GM23338 (cell line): ENCODE results near the gene EHBP1L1. TPM values are rescaled to one million over a fixed set of nuclear protein-coding genes. Genes with fewer than 3 reads are reported as not detected.

Experiments
- ATAC-seq: fragments of 200-7000 bp; cut with Tn5 transposase; 3 replicates; pipeline ENCODE4 v1.9.1; 2020
- DNase-seq: peaks from one replicate; pipeline ENCODE4 v3.0.0-alpha.2; 2015; ENCODE audit warnings: low spot score
- H2AFZ ChIP-seq: fragments of 200-600 bp; sonication (generic); 2 replicates; pipeline ENCODE4 v1.8.0; 2016; ENCODE audit warnings: antibody characterized with exemption, mild to moderate bottlenecking, moderate library complexity
- H3F3A ChIP-seq: fragments of 200-600 bp; sonication (generic); replicated peaks from 2 replicates; pipeline ENCODE4 v1.8.0; 2017; ENCODE audit warnings: antibody characterized with exemption, mixed run types, low read depth
- H3K27ac ChIP-seq: fragments of 200-600 bp; sonication (generic); 2 replicates; pipeline ENCODE4 v1.6.1; 2016; ENCODE audit warnings: low read depth
- H3K27me3 ChIP-seq: fragments of 200-600 bp; sonication (generic); 2 replicates; pipeline ENCODE4 v1.8.0; 2016; ENCODE audit warnings: mild to moderate bottlenecking, mixed run types, moderate library complexity; ENCODE audit not compliant: insufficient read depth
- H3K36me3 ChIP-seq: fragments of 200-600 bp; sonication (generic); 2 replicates; pipeline ENCODE4 v1.8.0; 2016; ENCODE audit warnings: mild to moderate bottlenecking; ENCODE audit not compliant: insufficient read depth
- H3K4me1 ChIP-seq: fragments of 200-600 bp; sonication (generic); 2 replicates; pipeline ENCODE4 v1.8.0; 2016; ENCODE audit warnings: mild to moderate bottlenecking, moderate library complexity; ENCODE audit not compliant: insufficient read depth
- H3K4me2 ChIP-seq: fragments of 200-600 bp; sonication (generic); 2 replicates; pipeline ENCODE4 v1.7.1; 2017; ENCODE audit warnings: mixed run types
- H3K4me3 ChIP-seq: fragments of 200-600 bp; sonication (generic); 2 replicates; pipeline ENCODE4 v1.6.1; 2016; ENCODE audit warnings: mixed run types
- H3K79me2 ChIP-seq: fragments of 200-600 bp; sonication (generic); replicated peaks from 2 replicates; pipeline ENCODE4 v1.8.0; 2017; ENCODE audit warnings: mild to moderate bottlenecking; ENCODE audit not compliant: insufficient read depth
- H3K9me2 ChIP-seq: fragments of 200-600 bp; sonication (generic); 2 replicates; pipeline ENCODE4 v1.8.0; 2017; ENCODE audit not compliant: insufficient read depth
- H4K20me1 ChIP-seq: fragments of 200-600 bp; sonication (generic); replicated peaks from 2 replicates; pipeline ENCODE4 v1.8.0; 2017; ENCODE audit warnings: mild to moderate bottlenecking; ENCODE audit not compliant: insufficient read depth
- H3K27ac Mint-ChIP-seq: 2 replicates; pipeline ENCODE4 v1.8.0; 2020; ENCODE audit warnings: inconsistent platforms, mild to moderate bottlenecking, moderate library complexity, mixed read lengths
- H3K27me3 Mint-ChIP-seq: 3 replicates; pipeline ENCODE4 v1.8.0; 2022; ENCODE audit warnings: low read depth, mild to moderate bottlenecking, moderate library complexity, mixed read lengths, inconsistent platforms; ENCODE audit not compliant: insufficient read depth, poor library complexity
- H3K36me3 Mint-ChIP-seq: 3 replicates; pipeline ENCODE4 v1.8.0; 2021; ENCODE audit warnings: low read depth, mild to moderate bottlenecking, inconsistent platforms, moderate library complexity, mixed read lengths
- H3K4me1 Mint-ChIP-seq: 3 replicates; pipeline ENCODE4 v1.8.0; 2020; ENCODE audit warnings: mild to moderate bottlenecking, inconsistent platforms, mixed read lengths
- H3K4me3 Mint-ChIP-seq: 3 replicates; pipeline ENCODE4 v1.8.0; 2021; ENCODE audit warnings: moderate library complexity, mild to moderate bottlenecking, inconsistent platforms, mixed read lengths
- H3K9me3 Mint-ChIP-seq: 3 replicates; pipeline ENCODE4 v1.8.0; 2020; ENCODE audit warnings: moderate library complexity, mild to moderate bottlenecking, inconsistent platforms, mixed read lengths
- CREB1 ChIP-seq: fragments of 250-450 bp; sonication (Bioruptor Pico); IDR thresholded peaks from 2 replicates; pipeline ENCODE4 v1.5.0; 2020; ENCODE audit warnings: low read depth, mild to moderate bottlenecking, moderate library complexity
- CTCF ChIP-seq, 2 experiments: fragments of 200-600 bp in 1 of 2; sonication (generic) in 1 of 2; conservative IDR thresholded peaks; 2 replicates each; pipeline versions ENCODE4 v1.5.1 to v1.6.1; 2016 to 2017; ENCODE audit warnings: antibody characterized with exemption in 2 of 2, low read depth in 2 of 2, mild to moderate bottlenecking in 2 of 2, moderate library complexity in 1 of 2
- EZH2 ChIP-seq: fragments of 200-600 bp; sonication (generic); IDR thresholded peaks from one replicate; pipeline ENCODE4 v1.8.0; 2017; ENCODE audit warnings: antibody characterized with exemption, mild to moderate bottlenecking, low read depth; ENCODE audit not compliant: unreplicated experiment
- EZH2phosphoT487 ChIP-seq: fragments of 200-600 bp; sonication (generic); IDR thresholded peaks from one replicate; pipeline ENCODE4 v1.8.1; 2018; ENCODE audit warnings: antibody characterized with exemption; ENCODE audit not compliant: unreplicated experiment
- JUNB ChIP-seq: IDR thresholded peaks from one replicate; pipeline ENCODE4 v1.6.1; 2016; ENCODE audit warnings: antibody characterized with exemption; ENCODE audit not compliant: unreplicated experiment
- REST ChIP-seq: IDR thresholded peaks from one replicate; pipeline ENCODE4 v1.6.1; 2018; ENCODE audit warnings: antibody characterized with exemption; ENCODE audit not compliant: unreplicated experiment
- ZNF462 ChIP-seq: fragments of 250-450 bp; sonication (Bioruptor Pico); IDR thresholded peaks from 2 replicates; pipeline ENCODE4 v1.5.0; 2020; ENCODE audit warnings: mild to moderate bottlenecking, moderate library complexity
- polyA plus RNA-seq: library from polyadenylated mRNA; unstranded; fragments of >200 nt; fragmentation: Nextera tagmentation; extraction: Ambion mirVana; gene quantifications from 2 replicates; pipeline ENCODE4 v1.2.1, GENCODE V29; 2016
- total RNA-seq: library from RNA; depleted of rRNA; stranded (reverse); fragments of >200 nt; shearing (Covaris generic); gene quantifications from 2 replicates; pipeline ENCODE4 v1.2.3, GENCODE V29; 2014

The EHBP1L1 gene
- total and polyA plus RNA-seq, 2 experiments from 2014 or later = 2.9 to 10.9 TPM

- no peak for TF ChIP-seq REST
- no peak for TF ChIP-seq EZH2phosphoT487
Measured at GRCh38 chr11:65536412-65537295, 39.2 kb upstream of the EHBP1L1 start (continued).

GRCh38 chr11:65537296-65537597 lies 38.6 kb upstream of the EHBP1L1 start:
- DNase-seq = no peak
- H3K9me3 Mint-ChIP-seq = no peaks in the 10 kb centered on the region
- peaks cover 11% of the 10 kb centered on the region for H3K36me3 Mint-ChIP-seq
- Histone ChIP-seq H3K4me3 (no peak overlapping the region), H3K27ac (no peak overlapping the region), H4K20me1 (no peaks in the 10 kb centered on the region; the same call in 1 of the 2 replicates), H3K36me3 (no peaks in the 10 kb centered on the region; the same call in 1 of the 2 replicates), H2AFZ (no peak overlapping the region), H3K79me2 (no peaks in the 10 kb centered on the region), H3K4me2 (no peak overlapping the region), H3K4me1 (peaks cover 5% of the 10 kb centered on the region; the same call in 1 of the 2 replicates), H3K27me3 (peaks cover 27% of the 10 kb centered on the region), H3F3A (peaks cover 33% of the 10 kb centered on the region; the same call in 1 of the 2 replicates), H3K9me2 (no peaks in the 10 kb centered on the region)
- ATAC-seq = no peak
- H3K27ac Mint-ChIP-seq = no peak overlapping the region
- peaks cover 20% of the 10 kb centered on the region for H3K27me3 Mint-ChIP-seq
- 0 out of 3 replicates have a peak, but pooled peaks cover 2% of the 10 kb centered on the region for H3K4me1 Mint-ChIP-seq
- peak overlapping the region; percentile 44; the same call in 1 of the 3 replicates for H3K4me3 Mint-ChIP-seq
- no peak for TF ChIP-seq REST
- TF ChIP-seq ZNF462 (CRISPR knock-in tag) = no peak
- no peak for TF ChIP-seq CREB1 (CRISPR knock-in tag)
- no peak for TF ChIP-seq EZH2phosphoT487
- no peak for TF ChIP-seq JUNB
- TF ChIP-seq CTCF (conservative IDR thresholded peaks at IDR 0.05; ENCODE audit: low read depth in 2 of 2) = no peak
- TF ChIP-seq EZH2 = no peak
